ENCODE results near the gene NEU4. TPM values are rescaled to one million over a fixed set of nuclear protein-coding genes. Genes with fewer than 3 reads are reported as not detected.

The NEU4 gene
- total and polyA plus RNA-seq, 2 of the 4 experiments (the other 2 are of a cell fraction) = not detected

GRCh38 chr2:241768251-241768711 is 40.7 kb upstream of the NEU4 start:
- Histone ChIP-seq H4K8ac (ENCODE audit: low read depth in 2 of 2, low read length in 2 of 2) (no peak overlapping the region), H2AK5ac (ENCODE audit: low read depth, low read length) (no peak overlapping the region), H3K4me1 (ENCODE audit: control insufficient read depth, insufficient read depth, low read length) (peaks cover 6% of the 10 kb centered on the region; the same call in 1 of the 2 replicates), H2AK9ac (replicated peaks; ENCODE audit: low read depth, low read length, poor library complexity) (no peak overlapping the region), H4K5ac (ENCODE audit: low read depth, low read length) (no peak overlapping the region), H4K91ac (ENCODE audit: insufficient read depth, low read depth, low read length) (no peak overlapping the region), H3K27ac (ENCODE audit: insufficient read depth, low read length) (no peak overlapping the region), H2BK15ac (ENCODE audit: low read depth, low read length) (no peak overlapping the region), H4K20me1 (ENCODE audit: insufficient read depth, low read length) (no peaks in the 10 kb centered on the region; the same call in 1 of the 2 replicates), H3K18ac (ENCODE audit: low read depth, low read length) (no peak overlapping the region), H3K4me2 (ENCODE audit: low read depth, low read length) (no peak overlapping the region), H3K4ac (ENCODE audit: low read depth, low read length) (no peak overlapping the region), H3K27me3 (ENCODE audit: control insufficient read depth, insufficient read depth, low read length) (no peaks in the 10 kb centered on the region), H3K9me1 (ENCODE audit: insufficient read depth, low read length) (no peaks in the 10 kb centered on the region), H2BK5ac (ENCODE audit: low read depth, low read length, poor library complexity, severe bottlenecking) (no peak overlapping the region), H2AFZ (replicated peaks; ENCODE audit: low read length, poor library complexity) (no peak overlapping the region), H3K14ac (replicated peaks; ENCODE audit: low read depth, low read length) (no peak overlapping the region), H3K23ac (ENCODE audit: low read depth, low read length) (no peak overlapping the region), H3K56ac (ENCODE audit: extremely low read depth, insufficient read depth, low read length) (no peak overlapping the region), H3K79me1 (ENCODE audit: low read depth in 1 of 2, low read length in 2 of 2) (no peaks in the 10 kb centered on the region), H3K36me3 (ENCODE audit: control insufficient read depth, insufficient read depth, low read length) (peaks cover 11% of the 10 kb centered on the region), H2BK120ac (ENCODE audit: low read depth, low read length) (no peak overlapping the region), H3K4me3 (ENCODE audit: insufficient read depth, low read depth, low read length) (no peak overlapping the region), H2BK20ac (ENCODE audit: low read depth, low read length) (no peak overlapping the region), H3K9ac (ENCODE audit: low read depth, low read length) (no peak overlapping the region), H3K9me3 (ENCODE audit: control insufficient read depth, insufficient read depth, low read length) (no peaks in the 10 kb centered on the region)
- no TSS peak for BruUV-seq (replicated peaks)
- no peak for DNase-seq
- ATAC-seq (ENCODE audit: low read depth) = no peak
- ChIA-PET CTCF (interaction anchor here (0.7 kb wide), 1 partner anchor 110 kb away, joined by 5 read pairs; no protein-coding TSS in a partner anchor), POLR2A (ENCODE audit: unreplicated experiment) (no interaction called here)
- intact Hi-C loops (cut with micrococcal nuclease) = no loop called here
- dilution Hi-C loops (cut with HindIII; ENCODE audit: low sequenced_read_pairs, unreplicated experiment) = no loop called here
- TF ChIP-seq, protein P1, sequence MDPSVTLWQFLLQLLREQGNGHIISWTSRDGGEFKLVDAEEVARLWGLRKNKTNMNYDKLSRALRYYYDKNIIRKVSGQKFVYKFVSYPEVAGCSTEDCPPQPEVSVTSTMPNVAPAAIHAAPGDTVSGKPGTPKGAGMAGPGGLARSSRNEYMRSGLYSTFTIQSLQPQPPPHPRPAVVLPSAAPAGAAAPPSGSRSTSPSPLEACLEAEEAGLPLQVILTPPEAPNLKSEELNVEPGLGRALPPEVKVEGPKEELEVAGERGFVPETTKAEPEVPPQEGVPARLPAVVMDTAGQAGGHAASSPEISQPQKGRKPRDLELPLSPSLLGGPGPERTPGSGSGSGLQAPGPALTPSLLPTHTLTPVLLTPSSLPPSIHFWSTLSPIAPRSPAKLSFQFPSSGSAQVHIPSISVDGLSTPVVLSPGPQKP (IDR thresholded peaks at IDR 0.05; ENCODE audit: borderline replicate concordance, low read depth, low read length) = no peak
- TF ChIP-seq NFE2L2 (IDR thresholded peaks at IDR 0.05; ENCODE audit: low read depth, low read length) (no peak), BHLHE40 (IDR thresholded peaks at IDR 0.05; ENCODE audit: low read depth, low read length) (no peak), MXI1 (IDR thresholded peaks at IDR 0.05; ENCODE audit: borderline replicate concordance, low read depth, low read length) (no peak), POLR2A (IDR thresholded peaks at IDR 0.05; ENCODE audit: low read depth, low read length) (no peak), SMC3 (IDR thresholded peaks at IDR 0.05; ENCODE audit: low read depth, low read length) (no peak), USF2 (IDR thresholded peaks at IDR 0.05; ENCODE audit: low read depth, low read length) (no peak), CEBPB (IDR thresholded peaks at IDR 0.05; ENCODE audit: low read depth, low read length) (no peak), RAD21 (IDR thresholded peaks at IDR 0.05; ENCODE audit: low read length) (no peak), RCOR1 (IDR thresholded peaks at IDR 0.05; ENCODE audit: insufficient replicate concordance, low read length) (no peak), MAZ (IDR thresholded peaks at IDR 0.05; ENCODE audit: borderline replicate concordance, low read depth, low read length) (no peak), RFX5 (IDR thresholded peaks at IDR 0.05; ENCODE audit: low read depth, low read length) (no peak), FOS (IDR thresholded peaks at IDR 0.05; ENCODE audit: low read depth, low read length) (no peak), CHD1 (IDR thresholded peaks at IDR 0.05; ENCODE audit: low read depth, low read length) (no peak), CTCF (conservative IDR thresholded peaks at IDR 0.05; ENCODE audit: low read depth, low read length) (no peak), MAFK (IDR thresholded peaks at IDR 0.05; ENCODE audit: low read depth, low read length) (no peak)
- in situ Hi-C loops (cut with MboI; ENCODE audit: low sequenced_read_pairs) = no loop called here
- 88% methylated on average over 11 of the region's 29 CpGs; no CpG with 5 or more reads in 1 of the 2 experiments for WGBS, 2 experiments (ENCODE audit: extremely low coverage in 2 of 2, insufficient read length in 1 of 2)
